IPS-18c (cell line): Measurements from ENCODE around the gene SLC22A6.

Experiments used
- H3K4me3 ChIP-seq: 2 replicates; pipeline ENCODE4 v1.7.0; 2013; ENCODE audit warnings: low read depth, mild to moderate bottlenecking, low read length, moderate library complexity; ENCODE audit not compliant: insufficient read depth
- H3K9me3 ChIP-seq: one replicate; pipeline ENCODE4 v1.6.1; 2013; ENCODE audit warnings: mild to moderate bottlenecking, low read length, moderate library complexity; ENCODE audit not compliant: control insufficient read depth, insufficient read depth

The SLC22A6 gene

DNA sequence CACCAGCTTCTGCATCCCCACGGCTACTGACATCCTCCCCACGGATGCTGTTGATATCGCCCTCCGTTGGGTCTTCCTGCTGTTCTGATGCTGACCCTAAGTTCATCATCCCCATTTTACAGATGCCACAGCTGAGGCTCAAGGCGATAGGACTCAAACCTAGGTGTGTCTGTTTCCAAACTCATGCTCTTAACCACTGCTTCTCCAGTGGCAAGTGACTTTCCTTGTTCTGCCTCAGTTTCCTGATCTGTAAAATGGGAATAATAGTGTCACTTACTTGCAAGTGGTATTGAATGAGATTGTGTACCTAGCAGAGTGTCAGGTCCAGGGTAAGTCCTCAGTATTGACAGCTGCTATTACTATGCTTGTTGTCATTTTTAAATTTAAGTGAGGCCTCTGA is 14.4 kb upstream of the SLC22A6 start:
- no peak overlapping the region for H3K4me3 ChIP-seq
- H3K9me3 ChIP-seq: no peaks in the 10 kb centered on the region

- Histone ChIP-seq H3K4me3 (no peak overlapping the region), H3K9me3 (no peaks in the 10 kb centered on the region)
Measured at GRCh38 chr11:62996271-62996670, 11.5 kb upstream of the SLC22A6 start.

GRCh38 chr11:62994775-62995174 is 10.0 kb upstream of the SLC22A6 start:
- Histone ChIP-seq H3K4me3 (no peak overlapping the region), H3K9me3 (no peaks in the 10 kb centered on the region)

DNA sequence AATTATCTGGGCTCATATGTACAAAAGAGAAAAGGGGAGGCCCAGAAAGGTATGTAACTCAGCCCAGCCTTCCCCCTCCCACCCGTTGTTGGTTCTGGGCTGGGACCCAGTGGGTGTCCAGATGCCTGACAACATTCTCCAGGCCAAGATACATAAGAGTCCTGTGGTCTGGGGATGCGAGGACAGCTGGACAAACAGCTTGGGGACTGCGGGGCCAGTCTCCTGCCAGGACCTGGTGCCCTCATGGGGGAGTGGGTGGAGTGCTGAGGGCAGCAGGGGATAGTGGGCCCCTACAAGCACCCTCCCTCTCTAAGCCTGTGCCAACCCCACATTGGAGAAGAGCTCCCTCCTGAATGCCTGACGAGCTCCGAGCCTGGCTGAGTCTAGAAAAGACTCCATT is 3.5 kb upstream of the SLC22A6 start:
- H3K4me3 ChIP-seq: no peak overlapping the region

GRCh38 chr11:62985041-62985750 is 429 bp upstream of the SLC22A6 start:
- H3K4me3 ChIP-seq: no peak overlapping the region
- H3K9me3 ChIP-seq: peaks cover 2% of the 10 kb centered on the region

More for the DNA sequence above, 3.5 kb upstream of the SLC22A6 start:
- peaks cover 2% of the 10 kb centered on the region for H3K9me3 ChIP-seq

DNA sequence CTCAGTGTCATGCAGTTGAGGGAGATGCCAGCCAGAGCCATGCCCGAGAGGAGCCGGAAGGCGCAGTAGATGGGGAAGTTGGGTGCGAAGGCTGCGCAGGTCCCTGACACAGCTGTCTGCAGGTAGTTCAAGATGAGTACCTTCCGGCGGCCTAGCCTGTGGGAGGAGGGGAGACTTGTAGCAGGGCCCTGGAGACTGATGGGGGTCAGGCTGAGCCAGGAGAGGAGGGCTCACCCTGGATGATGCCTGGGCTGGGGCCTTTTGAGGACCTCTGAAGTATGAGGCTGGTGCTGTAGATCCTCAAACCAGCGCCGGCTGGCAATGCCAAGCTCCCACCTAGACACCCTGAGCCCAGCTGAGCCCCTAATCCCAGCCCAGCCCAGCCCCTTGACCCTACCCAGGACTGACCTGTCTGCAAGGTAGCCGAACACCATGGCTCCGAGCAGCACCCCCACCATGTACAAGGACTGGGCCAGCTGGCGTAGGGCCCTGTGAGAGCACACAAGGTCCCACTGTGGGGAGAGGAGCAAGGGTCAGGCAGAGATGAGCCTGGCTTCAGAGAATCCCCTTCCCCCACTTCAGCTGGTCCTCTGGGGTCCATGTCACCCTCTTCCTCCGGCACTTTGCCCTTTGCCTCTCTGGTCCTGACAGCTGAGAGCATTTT is 1.1 kb downstream of the SLC22A6 start:
- no peaks in the 10 kb centered on the region for H3K9me3 ChIP-seq
- no peak overlapping the region for H3K4me3 ChIP-seq

DNA sequence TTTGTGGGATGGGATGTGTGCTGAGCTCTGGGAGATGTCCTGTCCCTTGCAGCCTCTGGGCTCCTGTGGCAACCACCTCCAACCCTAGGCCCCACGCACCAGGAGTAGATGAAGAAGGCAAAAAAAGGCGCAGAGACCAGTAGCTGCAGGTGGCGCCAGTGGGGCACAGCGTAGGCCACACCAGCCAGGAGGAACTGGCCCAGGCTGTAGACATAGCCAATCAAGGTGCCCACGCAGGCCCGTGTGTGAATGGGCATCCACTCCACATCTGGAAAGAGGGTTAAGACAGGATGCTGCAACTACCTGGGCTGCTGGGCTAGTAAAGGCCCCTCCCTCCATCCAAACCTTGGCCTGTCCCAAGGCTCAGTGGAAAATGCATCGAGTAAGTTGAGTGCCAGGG is 3.0 kb downstream of the SLC22A6 start:
- H3K4me3 ChIP-seq: no peak overlapping the region
- H3K9me3 ChIP-seq: no peaks in the 10 kb centered on the region

DNA sequence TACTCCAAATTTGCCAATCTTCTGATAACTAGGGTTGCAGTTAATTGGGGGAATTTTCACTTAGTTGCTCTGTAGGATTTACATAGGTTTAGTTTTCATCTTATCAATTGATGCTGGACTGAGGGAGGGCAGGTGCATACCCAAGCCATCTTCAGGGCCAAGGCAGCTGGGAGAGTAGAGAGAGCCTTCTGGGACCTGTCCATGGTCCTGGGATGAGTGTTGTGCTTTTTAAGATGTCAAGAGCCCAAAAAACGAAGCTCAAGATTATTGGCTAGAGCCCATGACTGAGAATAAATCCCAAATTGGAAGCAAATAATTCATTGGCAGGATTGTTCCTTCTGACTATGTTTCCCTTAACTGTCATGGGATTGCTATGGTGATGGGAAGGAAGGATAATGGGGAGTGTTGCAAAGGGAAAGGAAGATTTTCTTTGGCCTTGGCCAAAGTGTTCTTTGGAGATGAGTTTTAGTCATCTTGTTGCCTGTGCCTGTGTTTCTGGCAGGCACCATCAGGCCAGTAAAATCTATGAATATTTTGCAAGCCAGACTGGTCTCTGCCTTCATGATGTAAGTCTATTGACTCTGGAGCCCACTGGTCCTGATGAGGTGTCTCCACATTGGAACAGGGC is 4.5 kb downstream of the SLC22A6 start:
- no peaks in the 10 kb centered on the region for H3K9me3 ChIP-seq

DNA sequence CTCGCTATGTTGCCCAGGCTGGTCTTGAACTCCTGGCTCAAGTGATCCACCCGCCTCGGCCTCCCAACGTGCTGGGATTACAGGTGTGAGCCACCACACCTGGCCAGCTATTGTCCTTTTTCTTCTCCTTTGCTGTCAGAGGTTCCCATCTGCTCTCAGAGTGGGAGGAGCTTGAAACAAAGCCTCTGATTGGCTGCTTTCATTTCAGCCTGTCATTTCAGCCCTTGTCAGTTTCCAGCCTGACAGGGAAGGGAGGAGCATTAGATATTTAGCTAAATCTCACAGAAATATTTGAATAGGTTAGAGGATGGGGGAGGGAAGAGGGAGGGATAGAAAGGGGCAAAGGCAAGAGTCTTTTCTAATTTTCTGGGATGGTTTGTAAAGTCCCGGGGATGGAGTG is 8.7 kb downstream of the SLC22A6 start:
- H3K4me3 ChIP-seq: no peak overlapping the region
- H3K9me3 ChIP-seq: no peaks in the 10 kb centered on the region

More for the DNA sequence above, 4.5 kb downstream of the SLC22A6 start:
- H3K4me3 ChIP-seq: no peak overlapping the region

- no peak overlapping the region for H3K4me3 ChIP-seq
Measured at GRCh38 chr11:62974848-62975522, 9.8 kb downstream of the SLC22A6 start.

DNA sequence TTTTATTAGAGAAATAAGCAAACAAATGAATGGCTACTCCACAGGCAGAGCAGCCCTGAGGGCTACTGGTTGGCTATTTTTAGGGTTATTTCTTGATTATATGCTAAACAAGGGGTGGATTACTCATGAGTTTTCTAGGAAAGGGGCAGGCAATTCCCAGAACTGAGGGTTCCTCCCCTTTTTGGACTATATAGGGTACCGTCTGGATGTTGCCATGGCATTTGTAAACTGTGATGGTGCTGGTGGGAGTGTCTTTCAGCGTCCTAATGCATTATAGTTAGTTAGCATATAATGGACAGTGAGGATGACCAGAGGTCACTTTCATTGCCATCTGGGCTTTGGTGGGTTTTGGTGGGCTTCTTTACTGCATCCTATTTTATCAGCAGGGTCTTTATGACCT is 19.2 kb downstream of the SLC22A6 start:
- no peaks in the 10 kb centered on the region for H3K9me3 ChIP-seq
- H3K4me3 ChIP-seq: no peak overlapping the region

More at GRCh38 chr11:62974848-62975522, 9.8 kb downstream of the SLC22A6 start:
- H3K9me3 ChIP-seq: no peaks in the 10 kb centered on the region

DNA sequence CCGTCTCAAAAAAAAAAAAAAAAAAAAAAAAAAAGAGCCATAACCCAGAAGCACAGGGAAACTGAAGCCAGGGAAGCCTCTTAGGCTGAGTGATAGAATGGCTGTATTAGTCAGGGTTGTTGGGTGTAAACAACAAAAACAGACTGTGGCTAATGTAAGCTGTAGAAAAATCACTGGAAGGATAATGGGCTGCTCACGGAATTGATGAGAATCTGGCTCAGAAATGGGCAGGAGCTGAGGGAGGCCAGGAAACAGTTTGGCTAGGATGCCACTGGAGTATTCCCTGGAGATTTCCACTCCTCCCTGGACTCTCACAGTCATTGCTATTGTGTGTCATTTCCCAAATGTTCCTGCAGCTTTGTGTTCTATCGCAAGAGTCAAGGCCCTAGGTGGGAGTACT is 22.4 kb downstream of the SLC22A6 start:
- Histone ChIP-seq H3K9me3 (no peaks in the 10 kb centered on the region), H3K4me3 (no peak overlapping the region)

GRCh38 chr11:62961017-62961570 is 23.7 kb downstream of the SLC22A6 start:
- Histone ChIP-seq H3K9me3 (no peaks in the 10 kb centered on the region), H3K4me3 (no peak overlapping the region)

- no peaks in the 10 kb centered on the region for H3K9me3 ChIP-seq
- H3K4me3 ChIP-seq: no peak overlapping the region
Measured at GRCh38 chr11:62959422-62959980, 25.3 kb downstream of the SLC22A6 start.

- Histone ChIP-seq H3K9me3 (no peaks in the 10 kb centered on the region), H3K4me3 (no peak overlapping the region)
Measured at GRCh38 chr11:62958547-62959421, 26.0 kb downstream of the SLC22A6 start.

DNA sequence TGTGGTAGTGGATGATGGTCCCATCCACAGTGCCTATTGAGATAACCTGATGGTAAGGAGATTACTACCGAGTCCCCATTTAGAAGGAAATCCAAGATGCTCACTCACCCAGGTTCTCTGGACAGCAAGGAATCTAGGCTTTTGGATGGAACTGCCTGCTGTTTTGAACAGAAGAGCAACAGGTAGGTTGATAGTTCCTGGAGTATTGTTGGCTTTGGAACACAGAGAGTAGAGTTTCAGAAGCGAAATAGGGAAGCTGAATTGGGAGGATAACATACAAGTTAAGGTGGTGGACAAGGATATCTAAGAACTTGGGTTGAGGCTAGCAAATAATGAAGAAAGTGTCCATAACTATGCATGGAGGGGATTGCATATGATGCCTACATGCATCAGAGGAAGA is 27.6 kb downstream of the SLC22A6 start:
- Histone ChIP-seq H3K4me3 (no peak overlapping the region), H3K9me3 (no peaks in the 10 kb centered on the region)
